Fibroblast of villous mesenchyme (primary cell): ENCODE measurements around the gene FADD. TPM values are rescaled to one million over a fixed set of nuclear protein-coding genes. Genes with fewer than 3 reads are reported as not detected.

ENCODE experiments used
- DNase-seq: peaks from one replicate; pipeline ENCODE4 v3.0.0-alpha.2; 2010; ENCODE audit warnings: low read depth
- H3K4me3 ChIP-seq: 2 replicates; pipeline ENCODE4 v1.5.1; 2011; ENCODE audit warnings: low read depth, mild to moderate bottlenecking, low read length
- CTCF ChIP-seq: IDR thresholded peaks from 2 replicates; pipeline ENCODE4 v1.5.1; 2012; ENCODE audit warnings: low read depth, mild to moderate bottlenecking, low read length; ENCODE audit not compliant: insufficient read depth
- total RNA-seq: library from RNA; depleted of rRNA; stranded (reverse); fragments of >200 nt; gene quantifications from 2 replicates; pipeline ENCODE4 v1.2.3, GENCODE V29; 2012

The FADD gene
- total RNA-seq, 1 donor = 49.7 TPM

GRCh38 chr11:70251659-70252321, 48.7 kb downstream of the FADD start:
- no peak for DNase-seq
- H3K4me3 ChIP-seq = no peak overlapping the region
- TF ChIP-seq CTCF = no peak

GRCh38 chr11:70252844-70253243, 49.7 kb downstream of the FADD start:
- TF ChIP-seq CTCF = no peak
- H3K4me3 ChIP-seq = no peak overlapping the region
- no peak for DNase-seq

GRCh38 chr11:70255477-70256116, 52.5 kb downstream of the FADD start:
- no peak overlapping the region for H3K4me3 ChIP-seq
- peak; percentile 16 for DNase-seq
- no peak for TF ChIP-seq CTCF

Other genes with a start within 250 kb of the FADD start
- not detected in 2 replicates for gene ANO1, start 125.0 kb upstream of the FADD start, total RNA-seq
- gene PPFIA1, start 67.4 kb downstream of the FADD start, total RNA-seq = 60.9 and 69.5 TPM in 2 replicates
- gene CTTN, start 195.2 kb downstream of the FADD start, total RNA-seq = 358 and 406 TPM in 2 replicates